Hematopoietic multipotent progenitor cell treated with erythropoietin and hydrocortisone succinate and interleukin-3 and kit ligand, for 6 days (in vitro differentiated cells): ENCODE results near the gene OGG1.

ENCODE experiments used
- DNase-seq: peaks from one replicate; pipeline ENCODE4 v3.0.0-alpha.2; 2015

The OGG1 gene

DNA sequence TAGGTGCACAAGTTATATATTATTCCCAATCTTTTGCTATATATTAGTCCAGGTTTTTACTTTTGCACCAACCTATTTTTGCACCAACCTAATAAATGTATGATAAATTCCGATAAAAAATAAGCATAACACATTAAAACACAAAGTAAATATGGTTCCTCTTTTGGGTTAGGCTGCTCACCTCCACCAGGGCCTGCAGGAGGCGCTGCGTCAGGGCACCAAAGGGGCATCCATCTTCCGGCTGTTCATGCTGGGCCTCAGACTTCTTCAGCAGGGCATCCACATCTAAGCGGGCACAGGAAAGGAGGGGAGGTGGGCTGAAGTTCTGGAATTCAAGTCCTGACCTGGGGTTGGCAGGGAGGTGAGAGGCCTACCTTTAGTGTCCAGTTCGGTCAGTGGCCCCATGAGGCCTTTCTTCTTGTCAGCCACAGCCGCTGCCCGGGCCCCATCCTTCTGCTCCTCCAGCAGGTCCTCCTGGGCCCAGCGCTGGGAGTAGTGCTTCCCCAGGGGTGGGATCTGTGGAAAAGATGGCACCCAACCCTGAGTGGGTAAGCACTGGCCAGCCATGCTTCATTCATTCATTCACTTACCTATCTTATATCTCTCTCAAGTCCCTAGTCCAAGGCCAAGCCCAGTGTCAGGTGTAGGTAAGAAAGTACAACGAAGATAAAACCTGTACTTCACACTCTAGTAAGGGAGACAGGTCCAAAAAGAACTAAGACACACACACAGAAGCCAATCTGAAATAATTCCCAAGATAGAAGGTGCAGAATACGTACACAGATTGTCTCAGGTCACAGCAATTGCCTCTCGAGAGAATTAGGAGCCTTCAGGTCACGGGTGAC lies 37.3 kb downstream of the OGG1 start:
- peak; percentile 44 for DNase-seq

- no peak for DNase-seq
These were observed 38.0 kb downstream of the OGG1 start for GRCh38 chr3:9787714-9788113.

- no peak for DNase-seq
These were observed 41.4 kb downstream of the OGG1 start for GRCh38 chr3:9791127-9791526.

GRCh38 chr3:9791790-9792404 lies 42.1 kb downstream of the OGG1 start:
- no peak for DNase-seq

DNA sequence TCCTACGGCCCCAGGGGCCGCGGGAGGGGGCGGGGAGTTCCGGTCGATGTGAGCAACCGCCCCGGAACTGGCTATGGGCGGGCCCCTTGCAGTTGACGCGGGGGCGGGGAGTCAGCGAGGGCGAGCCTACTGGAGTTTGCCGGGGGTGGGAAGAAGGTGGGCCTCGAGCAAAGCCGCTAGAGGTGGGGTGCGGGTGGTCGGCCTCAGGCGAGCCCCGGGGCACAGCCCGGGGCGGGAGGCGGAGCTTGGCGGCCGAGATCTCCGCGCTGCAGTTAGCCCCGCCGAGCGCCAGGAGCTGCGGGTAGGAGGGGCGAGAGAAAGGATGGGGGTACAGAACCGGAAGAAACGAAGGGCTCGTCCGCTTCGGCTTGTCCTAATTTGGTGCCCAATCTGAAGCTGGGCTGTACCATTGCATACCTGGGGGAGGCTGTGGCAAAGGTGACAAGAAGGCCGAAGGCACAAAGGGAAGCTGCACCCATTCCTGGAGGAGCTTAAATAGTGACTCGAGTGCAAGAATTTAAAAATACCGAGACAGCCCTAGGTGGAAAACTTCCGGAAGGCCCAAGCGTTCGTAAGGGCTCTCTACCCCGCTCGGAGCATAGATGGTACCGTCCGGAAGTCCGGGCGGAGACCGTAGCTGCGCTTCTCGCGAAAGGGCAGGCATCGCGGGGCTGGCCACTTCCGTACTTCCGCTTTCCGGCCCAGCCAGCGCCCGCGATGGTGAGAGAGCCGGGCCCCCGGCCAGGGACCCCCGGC lies 42.8 kb downstream of the OGG1 start, which contains the start of the genes ARPC4 and TADA3:
TSS of gene ARPC4 (plus strand) at position 678 of the 756 bp plus-strand sequence. CDS start at position 718, 40 bp downstream.
TSS of gene TADA3 (minus strand) at position 69 of the 756 bp plus-strand sequence. CDS start 1,007 bp downstream, outside the sequence.
- peak; percentile 97 for DNase-seq

- peak; percentile 79 for DNase-seq
These were observed 43.5 kb downstream of the OGG1 start for GRCh38 chr3:9793161-9793781.

DNA sequence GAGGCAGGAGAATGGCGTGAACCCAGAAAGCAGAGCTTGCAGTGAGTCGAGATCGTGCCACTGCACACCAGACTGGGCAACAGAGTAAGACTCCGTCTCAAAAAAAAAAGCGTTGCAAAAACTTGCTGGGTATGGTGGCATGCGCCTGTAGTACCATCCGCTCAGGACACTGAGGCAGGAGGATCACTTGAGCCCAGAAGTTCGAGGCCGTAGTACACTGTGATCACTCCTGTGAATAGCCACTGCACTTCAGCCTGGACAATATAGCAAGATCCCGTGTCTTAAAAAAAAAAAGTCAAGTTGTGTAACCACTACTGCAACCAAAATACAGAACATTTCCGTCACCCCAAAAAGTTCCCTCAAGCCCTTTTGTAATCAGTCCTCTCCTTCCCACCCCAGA lies 44.6 kb downstream of the OGG1 start:
- DNase-seq: no peak

DNA sequence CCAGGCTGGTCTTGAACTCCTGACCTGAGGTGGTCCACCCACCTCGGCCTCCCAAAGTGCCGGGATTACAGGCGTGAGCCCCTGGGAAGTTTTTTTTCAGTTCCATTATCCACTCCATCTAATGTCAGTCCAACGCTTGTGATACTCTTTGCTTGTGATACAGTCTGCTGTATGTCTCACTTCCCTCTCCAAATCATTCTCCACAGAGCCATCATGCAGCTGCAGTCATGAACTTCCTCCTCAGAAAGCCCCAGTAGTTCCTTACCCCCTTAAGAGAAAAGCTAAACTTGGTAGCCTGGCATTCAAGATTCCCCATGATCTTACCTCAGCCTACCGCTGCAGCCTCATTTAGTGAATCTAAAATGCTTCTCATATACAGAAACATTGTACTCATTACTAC lies 45.5 kb downstream of the OGG1 start:
- DNase-seq: no peak

DNA sequence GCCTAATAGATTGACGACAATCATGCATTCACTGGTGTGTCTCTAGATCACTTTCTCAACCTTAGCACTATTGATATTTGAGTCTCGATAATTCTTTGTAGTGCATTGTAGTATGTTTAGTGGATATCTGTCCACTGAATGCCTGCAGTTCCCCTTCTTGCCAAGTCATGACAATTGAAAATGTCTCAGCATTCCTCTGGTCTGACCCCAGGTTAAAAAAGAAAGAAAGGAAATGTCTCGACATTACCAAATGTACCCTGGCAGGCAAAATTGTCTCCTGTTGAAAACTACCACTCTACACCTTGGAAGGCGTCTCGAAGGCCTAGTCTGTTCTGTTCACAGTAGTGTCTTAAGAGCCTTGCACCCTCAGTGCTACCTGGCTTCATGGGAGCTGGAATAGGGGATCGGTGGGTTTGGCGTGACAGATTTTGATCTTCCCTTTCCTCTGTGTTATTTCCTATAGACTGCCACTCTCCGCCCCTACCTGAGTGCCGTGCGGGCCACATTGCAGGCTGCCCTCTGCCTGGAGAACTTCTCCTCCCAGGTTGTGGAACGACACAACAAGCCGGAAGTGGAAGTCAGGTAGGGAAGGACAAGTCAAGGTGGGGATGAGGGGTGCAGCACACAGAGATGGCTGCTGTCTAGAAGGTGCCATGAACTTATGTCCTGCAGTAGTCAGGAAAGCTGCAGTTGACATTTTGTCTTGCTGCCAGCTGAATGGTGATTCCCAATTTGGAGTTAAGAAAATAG lies 47.6 kb downstream of the OGG1 start:
- no peak for DNase-seq

GRCh38 chr3:9800529-9800928 lies 50.8 kb downstream of the OGG1 start:
- DNase-seq: no peak

- no peak for DNase-seq
These were observed 53.7 kb downstream of the OGG1 start for GRCh38 chr3:9803494-9803893.

DNA sequence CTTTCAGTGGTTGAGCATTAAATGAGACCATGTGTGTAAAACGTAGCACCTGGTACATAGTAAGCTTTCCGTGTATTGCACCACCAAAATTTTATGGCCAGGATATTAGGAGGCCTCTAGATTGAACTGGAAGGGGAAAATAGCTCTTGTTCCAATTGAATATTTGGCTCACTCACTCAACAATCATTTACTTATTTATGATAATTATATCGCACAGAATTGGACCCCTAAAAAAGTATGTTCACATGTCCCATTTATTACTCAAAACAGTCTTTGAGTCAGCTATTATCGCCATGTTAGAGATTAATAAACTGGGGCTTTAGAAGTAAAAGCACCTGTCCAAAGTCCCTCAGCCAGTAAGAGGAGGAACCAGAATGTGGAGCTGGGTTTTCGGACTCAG lies 55.2 kb downstream of the OGG1 start:
- DNase-seq: no peak

DNA sequence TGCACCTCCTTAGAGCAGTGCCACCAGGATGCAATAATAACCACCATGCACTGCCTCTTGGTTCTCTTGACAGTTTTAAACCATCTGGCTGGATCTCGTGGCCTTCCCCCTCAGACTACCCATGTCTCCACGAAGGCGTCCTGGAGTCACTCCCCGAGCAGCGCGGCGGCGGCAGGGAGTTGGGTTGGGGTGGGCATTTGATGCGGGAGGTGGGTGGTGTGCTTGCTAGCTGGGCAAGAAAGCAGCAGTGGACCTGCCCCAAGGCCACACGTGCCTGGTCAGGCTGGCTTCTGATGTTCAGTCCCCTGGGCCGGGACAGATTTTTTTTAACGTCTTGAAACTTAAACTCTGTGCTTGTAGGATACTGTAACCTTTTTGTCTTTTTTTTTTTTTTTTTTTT lies 56.4 kb downstream of the OGG1 start:
- DNase-seq: no peak
